Stimulated activated naive CD4-positive, alpha-beta T cell treated with Interleukin-2 at 50 U/mL for 16 hours (primary cell): ENCODE measurements around the gene GCH1.

Experiments used
- DNase-seq: peaks from one replicate; lab custom pipeline; 2025; lab: John Stamatoyannopoulos, UW

The GCH1 gene

DNA sequence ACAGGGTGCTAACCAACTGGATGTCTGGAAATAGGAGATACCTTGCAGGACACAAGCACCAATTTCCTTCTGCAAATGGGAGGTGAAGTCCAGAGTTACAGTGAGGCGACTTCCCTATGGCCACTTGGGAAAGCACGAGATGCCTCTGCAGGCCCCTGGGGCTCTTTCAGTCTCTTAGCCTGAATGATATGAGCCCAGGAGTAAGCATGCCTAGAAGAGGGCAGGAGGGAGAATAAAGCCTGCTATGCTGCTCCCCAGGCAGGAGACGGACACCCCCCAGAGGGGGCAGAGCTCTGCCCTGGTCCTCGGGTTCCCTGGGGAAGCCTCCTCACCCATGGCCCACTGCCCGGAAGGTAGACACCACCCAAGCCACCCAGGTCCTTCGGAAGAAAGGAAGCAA, 105.1 kb downstream of the GCH1 start:
- DNase-seq: no peak

DNA sequence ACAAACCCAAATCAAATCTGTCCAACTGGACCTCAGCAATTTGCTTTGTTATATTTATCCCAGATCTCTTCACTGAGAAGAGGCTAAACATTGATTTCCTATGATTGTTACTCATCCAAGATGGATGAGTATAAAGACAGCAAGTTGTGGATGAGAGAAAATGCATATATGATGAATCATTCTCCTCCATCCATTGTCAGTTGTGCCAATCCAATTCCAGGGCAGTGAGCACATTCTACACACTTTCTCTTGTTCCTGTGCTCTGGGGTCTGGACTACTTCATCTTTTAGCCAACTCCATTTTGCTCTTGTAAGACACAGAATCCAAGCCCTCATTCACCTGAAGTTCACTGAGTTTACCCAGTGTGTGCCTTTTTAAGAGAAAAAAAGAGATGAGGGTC, 105.7 kb downstream of the GCH1 start:
- no peak for DNase-seq

DNA sequence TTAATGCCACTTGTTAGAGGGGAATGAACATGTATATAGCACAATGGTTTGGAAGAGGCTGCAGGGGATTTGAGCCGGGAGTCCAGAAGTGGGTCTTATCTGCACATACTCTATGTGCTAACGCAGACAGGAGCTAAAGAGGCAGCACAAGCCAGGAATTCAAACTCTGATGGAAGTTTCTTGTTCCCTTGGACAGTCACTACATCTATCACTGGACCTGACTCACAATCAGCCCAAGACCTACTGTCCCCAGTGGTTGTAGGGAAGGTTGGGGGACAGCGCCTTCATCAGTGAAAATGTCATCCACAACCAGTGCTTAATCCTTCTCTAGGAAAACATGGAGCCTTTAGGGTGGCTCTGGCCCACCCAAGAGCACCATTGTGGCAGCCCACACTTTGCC, 107.8 kb downstream of the GCH1 start:
- DNase-seq: no peak

DNA sequence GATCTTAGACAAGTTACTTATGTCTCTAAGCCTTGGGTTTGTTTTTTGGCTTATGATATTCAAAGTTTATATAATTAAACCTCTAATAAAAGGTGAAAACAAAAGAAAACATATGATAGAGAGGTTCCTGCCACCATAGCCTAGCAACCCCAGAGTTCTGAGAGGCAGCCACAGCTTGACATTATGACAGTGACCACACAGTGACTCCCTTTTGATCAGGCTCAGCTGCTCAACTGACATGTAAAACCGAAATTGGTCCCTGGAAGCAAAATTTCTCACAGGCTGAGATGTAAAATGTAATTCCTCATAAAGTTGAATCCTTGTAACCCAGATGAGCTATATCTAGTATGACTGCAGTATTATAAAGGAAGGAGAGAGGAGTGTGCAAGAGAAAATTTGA, 108.5 kb downstream of the GCH1 start:
- DNase-seq: no peak

DNA sequence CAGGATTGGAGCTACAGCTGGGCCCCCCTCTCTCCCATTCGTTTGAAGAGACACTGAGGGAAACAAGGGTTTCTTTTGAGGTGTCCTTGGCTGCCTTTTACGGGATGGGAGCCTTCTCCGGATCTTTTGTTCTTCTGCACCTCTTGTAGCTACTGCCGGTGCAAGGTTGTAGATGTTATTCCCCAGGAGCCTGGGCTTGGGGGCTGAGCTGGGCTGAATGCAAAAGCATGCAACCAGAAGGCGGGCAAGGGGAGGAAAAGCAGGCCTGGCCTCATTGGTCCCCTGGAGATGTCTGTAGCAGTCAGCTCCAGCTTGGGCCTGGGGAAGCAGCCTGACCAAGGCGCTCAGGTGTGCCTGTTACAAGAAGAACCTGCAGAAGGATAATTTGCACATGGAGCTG, 110.3 kb downstream of the GCH1 start:
- no peak for DNase-seq
